Medulla oblongata (tissue), 1 donor: Measurements from ENCODE around the gene FER.
"Not testable (repeated sequence)": the region's sequence is repeated elsewhere in the genome, so short reads cannot be mapped to it uniquely, and the experiment has no call there.

Experiments used
- DNase-seq: peaks from one replicate; pipeline ENCODE4 v3.0.0-alpha.2; 2015; ENCODE audit errors: extremely low spot score

FER gene

DNA sequence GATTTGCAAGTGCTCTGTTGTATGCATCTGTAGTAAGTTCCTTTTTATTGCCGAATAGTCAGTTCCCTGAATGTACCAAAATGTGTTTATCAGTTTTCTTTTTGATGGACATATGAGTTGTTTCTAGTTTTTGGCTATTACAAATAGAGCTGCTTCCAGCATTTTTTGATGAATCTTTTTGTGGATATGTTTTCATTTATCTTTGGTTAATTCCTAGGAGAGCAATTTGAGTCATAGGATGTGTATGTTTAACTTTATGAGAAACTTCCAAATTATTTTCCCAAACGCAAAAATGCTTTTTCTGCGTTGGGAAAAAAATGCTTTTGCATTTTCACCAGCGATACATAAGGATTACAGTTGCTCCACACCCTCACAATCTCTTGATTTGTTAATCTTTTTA is 287.7 kb downstream of the FER start:
- no peak for DNase-seq

DNA sequence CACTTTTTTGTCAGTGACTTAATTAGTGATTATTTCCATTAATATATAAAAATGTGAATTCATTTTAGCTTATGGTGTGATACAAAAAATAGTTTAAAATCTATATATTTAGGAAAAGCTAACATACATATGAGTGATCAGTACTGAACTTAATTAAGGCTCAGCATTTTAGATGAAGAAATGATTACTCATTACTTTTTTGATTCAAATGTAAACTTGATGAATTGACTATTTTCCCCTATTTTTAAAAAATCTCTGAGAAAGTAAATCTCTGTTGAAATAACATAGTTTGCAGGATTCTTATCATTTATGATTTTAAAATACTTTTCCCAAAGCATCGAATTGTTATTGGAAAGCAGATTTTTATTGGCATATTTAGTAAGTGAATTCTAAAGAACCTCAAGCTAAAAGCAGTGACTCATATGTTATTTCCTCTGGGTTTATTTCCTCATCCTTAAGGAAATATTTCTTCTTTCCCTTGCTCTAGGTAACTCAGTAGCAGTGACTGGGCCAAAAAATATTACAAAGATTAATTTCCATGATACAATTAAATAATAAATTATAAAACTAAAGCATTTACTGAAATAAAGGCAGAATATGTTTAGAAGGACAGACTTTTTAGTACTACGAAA is 290.6 kb downstream of the FER start:
- no peak for DNase-seq

GRCh38 chr5:109041317-109041716 is 293.6 kb downstream of the FER start:
- no peak for DNase-seq

- DNase-seq = no peak
These were observed 298.0 kb downstream of the FER start for GRCh38 chr5:109045710-109046109.

GRCh38 chr5:109049565-109049964 is 301.9 kb downstream of the FER start:
- DNase-seq = no peak

DNA sequence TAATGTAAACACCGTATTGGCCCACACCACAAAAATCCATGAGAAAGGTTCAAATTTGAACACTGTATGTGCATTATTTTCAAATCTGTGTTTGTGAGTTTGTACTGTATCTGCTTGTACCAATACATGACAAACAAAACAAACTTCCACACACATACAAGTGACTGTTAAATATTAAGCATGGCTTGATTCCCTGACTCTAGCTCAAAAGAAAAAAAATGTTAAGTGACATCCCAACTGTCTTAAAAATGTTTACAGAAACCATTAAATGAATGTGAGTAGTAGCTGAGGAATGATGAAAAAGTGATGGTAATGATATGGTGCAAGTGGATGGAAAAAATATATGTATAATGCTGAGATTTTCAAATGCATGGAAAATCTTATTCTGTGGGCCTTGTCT is 302.6 kb downstream of the FER start:
- not testable (repeated sequence) for DNase-seq

GRCh38 chr5:109052216-109052615 is 304.5 kb downstream of the FER start:
- DNase-seq = not testable (repeated sequence)

DNA sequence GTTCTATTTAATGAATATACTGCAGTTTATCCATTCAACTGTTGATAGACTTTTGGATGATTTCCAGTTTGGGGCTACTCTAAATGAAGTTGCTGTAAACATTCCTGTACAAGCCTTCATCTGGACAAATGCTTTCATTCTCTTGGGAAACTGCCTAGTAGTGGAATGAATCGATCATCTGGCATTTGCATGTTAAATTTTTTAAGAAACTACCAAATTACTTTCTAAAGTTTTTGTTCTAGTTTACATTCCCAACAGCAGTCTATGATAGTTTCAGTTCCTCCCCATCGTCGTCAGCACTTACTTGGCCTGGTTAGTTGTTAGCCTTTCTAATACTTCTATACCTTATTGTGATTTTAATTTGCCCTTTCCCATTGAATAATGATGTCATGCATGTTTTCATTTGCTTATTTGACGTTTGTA is 306.3 kb downstream of the FER start:
- no peak for DNase-seq

GRCh38 chr5:109060378-109061025 is 312.8 kb downstream of the FER start:
- no peak for DNase-seq

DNA sequence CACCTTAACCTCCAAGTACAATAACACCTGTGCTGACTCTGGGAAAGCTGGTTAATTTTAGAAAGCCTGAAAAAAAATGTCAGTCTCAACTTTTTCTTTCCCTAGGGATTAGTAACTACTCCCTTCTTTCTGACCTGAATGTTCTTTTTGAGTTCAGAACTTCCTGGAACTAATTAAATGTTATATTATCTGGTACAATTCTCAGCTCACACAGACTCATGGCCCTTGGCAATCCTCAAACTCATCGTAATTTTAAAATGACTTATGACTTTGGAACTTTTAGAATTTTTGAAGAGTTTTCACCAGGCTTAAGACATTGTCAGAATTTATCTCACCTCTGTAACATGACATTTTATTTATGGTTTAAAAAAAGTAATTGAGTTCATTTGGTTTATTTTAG is 315.0 kb downstream of the FER start:
- no peak for DNase-seq

- DNase-seq = no peak
These were observed 315.5 kb downstream of the FER start for GRCh38 chr5:109063223-109063622.

DNA sequence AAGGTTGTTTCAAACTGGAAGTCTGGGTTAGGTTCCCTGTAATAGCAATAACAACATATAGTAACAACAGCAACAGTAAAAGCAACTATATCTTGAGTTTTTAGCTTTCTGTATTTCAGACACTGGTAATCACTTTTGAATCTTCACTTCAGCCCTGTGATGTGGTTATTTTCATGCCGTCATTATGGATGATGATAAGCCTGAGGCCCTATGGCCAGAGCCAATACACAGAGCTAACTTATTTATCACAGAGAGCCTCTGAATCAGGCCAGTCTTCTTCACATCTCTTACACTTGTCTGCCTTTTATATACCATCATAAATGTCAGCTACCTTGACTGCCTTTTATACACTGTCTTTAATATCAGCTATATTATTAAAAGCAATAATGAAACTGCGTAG is 329.0 kb downstream of the FER start:
- DNase-seq = no peak

DNA sequence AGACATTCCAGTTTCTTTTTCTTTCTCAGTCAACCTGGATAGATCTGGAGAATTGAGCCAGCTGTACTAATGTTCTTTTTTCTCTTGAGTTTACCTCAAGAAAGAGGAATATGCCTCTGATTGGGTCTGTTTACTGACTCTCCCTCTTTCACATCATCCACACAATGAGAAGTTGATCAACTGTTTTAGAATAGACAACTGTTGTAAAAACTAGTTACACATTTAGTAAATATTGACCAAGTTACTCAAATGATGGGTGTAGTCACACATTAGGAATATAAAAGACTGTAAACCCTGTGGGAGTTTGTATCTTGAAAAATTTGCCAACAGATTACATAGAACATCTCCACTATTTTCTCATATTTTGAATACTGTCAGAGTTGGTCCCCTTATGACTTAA is 330.8 kb downstream of the FER start:
- no peak for DNase-seq

DNA sequence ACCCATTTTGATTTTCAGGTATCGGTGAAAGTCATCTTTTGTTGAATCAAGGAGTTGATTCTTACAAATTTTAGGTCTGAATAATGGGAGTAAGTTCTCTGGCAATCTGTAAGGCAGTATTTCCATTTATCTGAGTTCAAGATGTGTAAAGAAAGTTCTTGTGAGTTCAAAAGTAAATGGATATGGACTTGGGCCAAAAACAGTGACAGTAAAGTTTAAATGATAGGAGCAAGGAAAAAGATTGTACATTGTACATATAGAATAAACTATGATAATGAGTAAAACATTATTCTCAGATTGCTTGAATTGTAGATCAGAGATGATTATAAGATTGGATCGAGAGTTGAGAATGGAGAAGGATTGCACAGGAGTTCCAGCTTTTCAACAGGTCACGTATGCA is 332.8 kb downstream of the FER start:
- DNase-seq = no peak

DNA sequence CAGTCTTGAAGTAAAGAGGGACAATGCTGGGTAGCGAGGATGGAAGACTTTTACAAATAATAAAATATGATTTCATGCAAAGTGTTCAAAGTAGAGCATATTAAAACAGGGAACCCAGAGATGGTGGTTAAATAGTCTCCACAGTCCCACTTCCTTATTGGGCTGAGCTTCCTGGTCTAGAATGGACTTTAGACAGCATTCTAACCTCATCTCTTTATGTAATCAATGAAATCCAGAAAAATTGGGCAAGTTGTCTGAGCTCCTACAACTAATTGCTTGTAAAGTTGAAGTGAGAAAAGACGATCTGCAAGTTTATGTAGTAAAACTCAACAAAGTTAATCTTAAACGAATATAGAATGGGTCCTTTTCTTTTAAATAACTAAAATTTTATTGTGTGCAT is 333.2 kb downstream of the FER start:
- DNase-seq = no peak

DNA sequence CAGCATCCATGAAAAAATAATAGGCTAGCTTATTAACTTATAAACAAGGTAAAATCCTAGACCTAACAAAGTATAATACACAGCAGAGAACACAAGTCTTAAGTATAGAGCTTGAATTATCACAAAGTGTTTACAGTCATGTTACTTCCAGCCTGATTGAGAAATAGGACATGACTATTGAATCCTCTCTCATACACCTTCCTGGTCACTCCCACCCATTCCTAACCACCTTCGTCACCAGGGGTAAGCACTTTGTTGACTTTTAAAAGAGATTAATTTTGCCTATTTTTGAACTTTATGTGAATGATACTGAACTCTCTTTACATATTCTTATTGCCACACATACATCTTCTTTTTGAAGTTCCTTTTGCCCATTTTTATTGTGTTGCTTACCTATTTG is 336.2 kb downstream of the FER start:
- DNase-seq = no peak

DNA sequence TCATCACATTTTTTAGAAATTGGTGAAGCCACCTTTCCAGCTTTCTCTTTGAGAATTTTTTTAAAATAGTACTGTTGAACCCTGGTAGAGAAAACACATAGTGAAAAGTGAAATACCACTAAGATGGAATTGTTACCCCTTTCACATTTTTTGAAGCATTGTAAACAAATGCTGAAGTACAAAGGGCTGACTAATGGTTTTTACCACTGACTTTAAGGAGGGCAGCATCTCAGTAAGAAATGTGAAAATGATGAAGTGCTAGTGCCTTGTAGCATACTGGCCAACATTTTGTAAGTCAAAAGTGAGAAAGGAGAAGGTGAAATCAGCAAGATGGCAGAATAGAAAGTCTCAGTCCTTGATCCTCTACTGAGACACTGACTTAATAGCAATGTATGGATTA is 341.5 kb downstream of the FER start:
- no peak for DNase-seq

GRCh38 chr5:109099081-109099480 is 351.4 kb downstream of the FER start:
- DNase-seq = no peak

DNA sequence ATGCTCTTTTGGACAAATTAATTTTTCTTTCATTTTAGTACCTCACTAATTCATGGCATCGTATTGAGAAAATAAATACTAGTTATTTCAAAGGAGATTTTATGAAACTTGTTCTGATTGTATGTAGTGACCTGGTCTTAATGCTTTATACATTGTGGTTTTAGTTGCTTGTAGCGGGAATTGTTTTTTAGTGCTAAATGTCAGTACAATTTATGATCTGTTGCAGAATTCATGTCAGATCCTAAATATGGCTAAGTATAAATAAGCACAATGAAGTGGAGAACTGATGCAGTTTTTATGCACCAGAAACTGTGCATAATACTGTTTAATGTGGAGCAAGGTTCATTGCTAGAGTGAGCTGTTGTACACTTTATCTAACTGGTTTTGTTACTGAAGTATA is 353.3 kb downstream of the FER start:
- DNase-seq = no peak

DNA sequence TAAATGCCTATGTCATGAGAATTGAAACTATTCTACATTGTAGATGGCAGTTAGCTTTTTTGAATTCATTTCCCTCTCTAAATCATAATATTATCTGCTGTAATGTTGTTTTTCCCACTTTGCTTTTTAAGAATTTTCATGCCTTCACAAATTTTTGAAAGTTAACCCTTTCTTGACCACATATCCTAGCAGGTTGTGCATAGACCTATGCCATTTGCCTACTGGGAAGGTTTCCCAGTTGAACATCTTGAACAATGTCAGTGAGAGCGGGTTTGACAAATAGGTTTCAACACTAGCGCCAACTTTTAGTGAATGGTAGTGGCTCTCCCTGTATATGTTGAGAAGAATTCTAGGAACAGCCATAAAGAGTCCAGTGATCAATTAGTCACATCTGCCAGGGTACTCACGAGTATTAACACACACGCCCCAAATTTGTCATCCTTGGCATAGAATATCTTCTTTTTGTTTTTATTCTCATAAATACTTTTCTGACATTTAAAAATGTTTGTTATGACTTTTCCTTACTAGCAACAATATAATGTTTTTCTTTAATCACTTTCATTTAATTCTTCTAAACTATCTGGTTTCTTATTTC is 354.5 kb downstream of the FER start:
- DNase-seq = no peak

DNA sequence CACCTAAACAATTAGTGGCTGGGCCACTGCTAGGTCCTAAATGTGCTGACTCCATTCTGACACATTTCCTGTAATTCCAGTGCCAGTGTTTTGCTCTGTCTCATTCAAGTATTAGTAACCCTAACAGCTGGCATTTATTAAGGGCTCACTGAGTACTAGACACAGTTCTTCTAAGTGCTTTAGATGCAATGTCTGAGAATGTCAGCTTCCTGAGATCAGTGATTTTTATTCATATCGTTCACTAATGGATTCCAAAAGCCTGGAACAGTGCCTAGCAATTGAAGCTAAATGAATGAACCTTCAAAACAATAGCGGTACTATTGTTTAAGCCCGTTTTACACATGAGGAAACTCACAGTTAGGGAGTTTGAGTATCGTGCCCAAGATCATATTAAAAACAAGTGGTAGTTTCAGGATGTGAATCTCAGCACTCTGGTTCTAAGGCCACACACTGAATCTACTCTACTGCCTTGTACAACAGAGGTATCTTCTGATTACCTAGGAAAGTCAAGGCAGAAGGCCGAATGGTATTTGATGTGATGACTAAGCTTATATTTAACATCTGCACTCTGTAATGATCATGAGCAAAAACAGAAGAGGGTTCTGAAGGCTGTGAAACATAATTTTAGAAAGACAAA is 358.1 kb downstream of the FER start:
- DNase-seq = no peak

- no peak for DNase-seq
These were observed 364.0 kb downstream of the FER start for GRCh38 chr5:109111680-109112079.

DNA sequence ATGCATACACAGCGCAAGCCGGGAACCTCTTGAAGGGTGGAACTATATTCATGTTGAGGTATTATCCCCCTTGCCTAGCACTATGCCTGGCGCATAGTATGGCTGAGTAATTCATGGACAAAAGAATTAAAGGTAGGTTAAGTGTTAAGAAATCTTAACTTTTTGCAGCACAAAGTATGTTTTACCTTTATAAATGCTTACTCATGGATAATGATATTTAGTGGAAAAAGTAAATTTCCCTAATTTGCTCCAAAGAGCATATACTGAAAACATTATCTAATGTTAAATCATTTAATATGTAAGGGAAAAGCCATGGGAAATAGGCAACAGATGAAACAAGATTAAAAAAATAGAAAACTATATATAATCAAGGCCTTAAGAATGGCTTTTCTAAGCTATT is 365.9 kb downstream of the FER start:
- DNase-seq = no peak
